Breast epithelium (tissue), 3 donors: ENCODE measurements around the gene NHLRC2.

Experiments
- CTCF ChIP-seq, 3 donors: fragments of 450-650 bp; IDR thresholded peaks; one replicate each; pipeline ENCODE4 v1.5.1; 2016 to 2017; ENCODE audit warnings: antibody characterized with exemption in 3 of 3, mild to moderate bottlenecking in 3 of 3, moderate library complexity in 3 of 3
- POLR2A ChIP-seq: fragments of 450-650 bp; IDR thresholded peaks from one replicate; pipeline ENCODE4 v1.6.1; 2016; ENCODE audit warnings: antibody characterized with exemption, mild to moderate bottlenecking, moderate library complexity

- no peak for TF ChIP-seq CTCF (IDR thresholded peaks at IDR 0.05)
- no peak for TF ChIP-seq POLR2A
Measured at GRCh38 chr10:113808168-113808567, 46.3 kb upstream of the NHLRC2 start.
